Activated CD4-positive, alpha-beta T cell treated with anti-CD3 and anti-CD28 coated beads, Interleukin-2, amount 50 U/mL, for 48 hours (primary cell): ENCODE measurements around the gene DCAF6.
"Not testable (repeated sequence)": the region's sequence is repeated elsewhere in the genome, so short reads cannot be mapped to it uniquely, and the experiment has no call there.

Source experiments
- DNase-seq, 2 experiments: peaks; one replicate each; pipeline ENCODE4 v3.0.0-alpha.2; 2020

DCAF6 gene

DNA sequence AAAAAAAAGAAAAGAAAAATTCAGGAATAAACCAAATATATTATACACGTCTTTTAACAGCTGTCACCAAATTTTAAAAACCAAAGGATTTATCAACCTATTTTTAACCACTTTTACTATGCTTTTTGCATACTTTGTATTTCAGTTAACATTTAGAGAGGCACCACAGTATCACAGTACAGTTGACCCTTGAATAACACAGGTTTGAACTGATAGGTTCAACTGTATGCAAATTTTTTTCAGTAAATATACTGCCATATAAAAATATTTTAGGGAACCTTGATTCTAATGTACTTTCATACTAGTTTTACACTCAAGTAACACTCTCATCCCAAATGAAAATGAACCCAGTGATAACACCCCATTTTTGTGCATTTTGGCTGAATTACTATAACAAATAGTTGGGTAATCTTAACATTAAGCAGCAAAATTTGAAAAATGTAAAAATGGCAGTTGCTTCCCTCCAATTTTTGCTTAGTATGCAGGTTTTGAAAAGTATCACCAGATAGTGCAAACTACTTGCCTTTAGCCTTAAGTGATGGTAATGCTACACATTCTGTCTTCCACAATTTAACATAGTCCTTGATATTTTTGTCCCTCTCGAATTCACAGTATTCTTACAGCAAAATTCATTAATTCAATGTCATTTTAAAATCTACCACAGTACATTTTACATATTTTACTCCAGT is 11.8 kb upstream of the DCAF6 start:
- no peak for DNase-seq

- no peak for DNase-seq
Observed at GRCh38 chr1:167926486-167926997, 9.9 kb upstream of the DCAF6 start.

DNA sequence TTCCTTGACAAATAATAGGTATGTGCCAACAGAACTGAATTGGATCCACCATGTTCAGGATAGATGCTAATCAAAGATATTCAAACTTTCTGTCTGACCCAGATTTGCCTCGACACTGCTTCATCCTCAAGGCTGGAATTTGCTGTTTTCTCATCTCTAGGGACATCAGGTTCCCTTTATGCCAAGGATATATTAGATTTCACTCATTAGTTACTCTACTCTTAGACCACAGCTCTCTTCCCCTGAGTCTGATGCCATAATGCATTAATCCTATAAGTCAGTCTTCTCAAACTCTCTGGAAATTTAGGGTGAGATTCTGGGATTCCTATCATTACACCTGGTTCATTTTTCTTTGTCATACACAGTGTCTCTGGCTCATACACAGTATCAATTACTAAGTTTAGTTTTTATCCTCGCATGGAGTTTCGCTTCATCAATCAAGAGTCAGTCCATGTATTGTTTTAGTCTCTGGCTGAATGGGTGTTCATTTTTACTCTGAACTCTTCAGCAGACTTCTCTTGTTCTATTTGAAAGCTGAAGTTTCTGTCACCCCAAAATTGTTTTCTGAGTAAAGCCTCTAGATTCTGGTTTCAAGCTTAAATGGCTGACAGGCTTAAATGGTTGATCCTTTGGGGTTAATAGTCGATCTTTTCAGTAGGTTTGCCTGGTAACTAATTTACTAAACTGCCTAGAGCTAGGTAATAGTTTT is 9.3 kb upstream of the DCAF6 start:
- DNase-seq: no peak

- no peak for DNase-seq
Observed at GRCh38 chr1:167928457-167928852, 8.0 kb upstream of the DCAF6 start.

- not testable (repeated sequence) for DNase-seq
Observed at GRCh38 chr1:167928919-167929318, 7.6 kb upstream of the DCAF6 start.

GRCh38 chr1:167929725-167930124 is 6.8 kb upstream of the DCAF6 start:
- DNase-seq: no peak

GRCh38 chr1:167933788-167934187 is 2.7 kb upstream of the DCAF6 start:
- DNase-seq: no peak

DNA sequence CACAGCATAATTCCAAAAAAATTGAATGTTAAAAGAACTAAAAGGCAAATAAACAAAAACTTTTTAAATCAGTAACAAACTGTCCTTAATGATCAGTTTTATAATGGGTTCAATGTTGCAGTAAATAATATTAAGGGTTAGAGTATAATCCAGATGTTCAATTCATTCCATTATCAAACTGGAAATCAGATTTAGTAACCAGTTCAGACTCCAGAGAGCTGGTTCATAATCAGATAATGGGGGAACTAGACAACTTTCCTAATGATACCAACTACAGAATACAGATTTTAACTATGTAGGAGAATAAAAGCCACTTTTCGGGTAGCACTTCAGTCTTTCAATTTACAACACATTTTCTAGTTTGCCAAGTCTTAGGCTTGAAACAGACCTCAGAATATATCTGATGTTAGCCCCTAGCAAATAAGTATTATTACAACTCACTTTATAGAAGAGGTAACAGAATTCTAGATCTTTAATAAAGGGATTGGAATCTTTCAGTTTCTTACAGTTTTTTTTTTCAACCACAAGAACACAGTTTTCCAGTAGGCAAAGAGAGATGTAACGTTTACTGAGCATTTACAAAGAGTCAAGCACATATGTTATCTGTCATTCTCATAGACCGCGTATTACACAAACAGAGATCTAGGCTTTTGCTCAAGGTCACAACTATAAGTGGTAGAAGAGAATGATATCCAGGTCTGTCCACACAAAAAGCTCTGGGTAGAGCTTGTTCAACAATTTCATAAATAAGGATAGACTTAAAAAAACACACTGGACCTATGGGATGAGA is 1.9 kb upstream of the DCAF6 start:
- no peak for DNase-seq

- DNase-seq: peak; percentile 40 to 54
Observed at GRCh38 chr1:167935216-167936067, 1.0 kb upstream of the DCAF6 start.

DNA sequence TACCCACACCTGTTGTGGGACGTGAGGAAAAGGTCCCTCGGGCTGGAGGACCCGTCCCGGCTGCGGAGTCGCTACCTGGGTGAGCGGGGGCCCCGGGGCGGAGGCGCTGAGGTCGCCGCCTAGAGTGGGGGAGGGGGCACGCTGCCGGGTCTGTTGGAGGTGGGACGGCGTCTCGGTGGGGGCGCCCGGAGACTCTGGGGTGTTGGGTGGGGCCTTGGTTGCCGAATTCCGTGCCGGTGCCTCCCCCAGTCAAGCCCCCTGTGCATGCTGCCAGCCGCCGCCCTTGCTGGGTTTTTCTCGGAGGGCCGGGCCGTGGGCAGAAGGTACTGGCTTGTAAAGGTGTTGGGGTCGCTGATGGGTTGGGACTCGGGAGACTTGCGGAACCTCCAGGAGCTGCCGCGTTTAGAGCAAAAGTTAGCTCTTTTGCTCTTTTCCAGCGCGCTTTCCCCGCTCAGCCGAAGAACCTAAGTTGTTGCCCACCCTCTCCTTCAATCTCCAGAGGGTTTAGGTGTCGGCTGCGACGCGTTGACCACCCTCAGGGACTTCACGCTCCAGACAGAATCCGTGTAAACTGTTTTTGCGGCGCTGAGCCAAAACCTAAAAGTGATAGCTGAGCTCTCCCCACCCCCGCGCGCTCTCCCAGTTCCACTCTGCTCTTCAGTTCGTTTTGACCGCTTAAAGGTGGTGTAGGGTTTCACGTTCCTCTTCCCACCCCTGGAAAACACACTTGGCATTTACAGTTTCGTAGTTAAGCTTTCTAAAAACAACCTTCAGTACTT is 636 bp downstream of the DCAF6 start, which contains the start of gene MPC2:
Gene MPC2, minus strand, starts transcription at position 143 of the 779 bp plus-strand sequence. CDS start 1,231 bp downstream, outside the sequence.
- peak; percentile 61 to 72 for DNase-seq

DNA sequence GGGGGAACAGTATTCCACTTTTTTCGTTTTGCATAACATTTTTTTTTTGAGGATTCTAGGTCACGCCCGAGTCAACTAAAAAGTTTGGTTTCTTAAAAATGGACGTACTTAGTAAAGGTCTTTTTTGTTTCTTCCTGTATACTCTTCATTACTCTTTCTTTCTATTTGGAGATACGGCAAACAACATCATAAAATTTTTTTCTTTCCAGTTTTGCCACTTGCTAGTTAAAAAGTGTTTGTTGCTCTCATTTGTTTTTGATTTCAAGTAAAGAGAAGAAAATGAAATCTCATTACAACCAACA is 1.2 kb downstream of the DCAF6 start:
- no peak for DNase-seq

DNA sequence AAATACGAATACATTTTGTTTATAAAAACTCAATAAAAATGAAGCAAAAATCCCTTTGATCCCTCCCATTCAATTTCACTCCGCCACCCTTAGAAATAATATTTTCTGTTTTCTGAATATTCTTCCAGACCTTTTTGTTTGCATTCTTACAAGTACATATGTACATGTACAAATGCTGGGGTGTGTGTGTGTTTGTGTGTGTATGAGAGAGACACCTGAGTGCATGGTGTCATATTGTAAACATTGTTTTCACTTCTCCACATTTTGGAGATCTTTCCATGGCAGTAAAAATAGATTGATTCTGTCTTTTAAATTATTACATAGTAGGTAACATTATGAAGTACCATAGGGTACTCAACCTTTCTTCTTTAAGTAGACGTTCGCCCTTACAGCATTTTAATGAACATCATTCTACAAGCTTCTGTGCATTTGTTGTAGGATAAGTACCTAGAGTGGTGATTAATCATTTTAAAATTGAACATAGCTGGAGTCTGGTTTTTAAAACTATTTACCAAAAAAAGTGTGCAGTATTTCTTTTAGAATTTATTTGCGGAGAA is 1.7 kb downstream of the DCAF6 start:
- DNase-seq: no peak

DNA sequence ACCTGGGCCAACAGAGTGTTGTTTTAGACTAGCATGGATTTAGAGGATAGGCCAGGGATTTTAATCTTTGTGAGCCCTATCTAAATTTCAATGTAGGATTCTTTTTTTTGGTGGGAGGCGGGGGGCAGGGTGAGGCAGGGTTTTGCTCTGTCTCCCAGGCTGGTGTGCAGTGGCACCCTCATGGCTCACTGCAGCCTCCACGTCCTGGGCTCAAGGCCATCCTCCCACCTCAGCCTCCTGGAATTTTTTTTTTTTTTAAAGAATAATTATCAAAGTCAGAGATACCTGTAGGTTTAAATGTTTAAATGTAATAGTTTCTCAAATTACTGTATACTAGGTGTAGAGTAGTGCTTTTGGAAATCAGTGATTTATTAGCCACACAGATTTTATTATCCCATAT is 3.8 kb downstream of the DCAF6 start:
- DNase-seq: no peak

DNA sequence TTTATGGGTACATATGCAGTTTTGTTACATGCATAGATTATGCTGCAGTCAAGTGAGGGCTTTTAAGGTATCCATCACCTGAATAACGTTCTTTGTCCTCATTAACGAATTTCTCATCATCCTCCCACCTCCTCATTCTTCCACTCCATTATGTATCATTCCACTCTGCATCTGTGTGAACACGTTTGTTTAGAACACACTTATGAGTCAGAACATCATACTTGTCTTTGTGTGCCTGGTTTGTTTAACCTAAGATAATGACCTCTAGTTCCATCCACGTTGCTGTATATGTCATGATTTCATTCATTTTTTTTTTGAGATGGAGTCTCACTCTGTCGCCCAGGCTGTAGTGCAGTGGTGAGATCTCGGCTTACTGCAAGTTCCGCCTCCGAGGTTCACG is 7.1 kb downstream of the DCAF6 start:
- DNase-seq: no peak

DNA sequence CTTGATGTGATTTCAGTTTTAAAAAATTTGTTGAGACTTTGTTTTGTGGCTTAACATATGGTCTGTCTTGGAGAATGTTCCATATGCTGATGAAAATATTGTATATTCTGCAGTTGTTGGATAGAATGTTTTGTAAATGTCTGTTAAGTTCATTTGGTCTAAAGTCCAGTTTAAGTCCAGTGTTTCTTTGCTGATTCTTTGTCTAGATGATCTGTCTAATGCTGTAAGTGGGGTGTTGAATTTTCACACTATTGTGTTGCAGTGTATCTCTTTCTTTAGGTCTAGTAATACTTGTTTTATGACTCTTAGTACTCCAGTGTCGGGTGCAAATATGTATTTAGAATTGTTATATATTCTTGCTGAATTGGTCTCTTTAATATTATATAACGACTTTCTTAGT is 11.2 kb downstream of the DCAF6 start:
- no peak for DNase-seq

DNA sequence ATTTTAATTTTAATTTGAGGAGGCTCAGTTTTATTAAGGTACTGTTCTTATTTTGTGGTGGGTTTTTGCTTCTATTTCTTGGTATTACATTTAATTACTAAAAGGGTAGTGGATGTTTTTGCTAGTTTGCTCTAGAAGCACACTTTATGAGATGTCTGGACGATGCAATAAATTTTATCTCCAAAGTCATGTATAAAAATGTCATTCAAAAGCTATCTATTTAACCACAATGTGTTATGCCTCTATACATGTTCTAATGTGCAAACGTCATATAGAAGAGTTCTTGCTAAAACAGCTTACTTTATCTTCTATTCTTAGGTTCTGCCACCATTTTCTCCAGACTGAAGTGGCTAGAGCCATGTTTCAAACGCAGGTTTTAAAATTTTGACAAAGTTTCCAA is 13.3 kb downstream of the DCAF6 start:
- no peak for DNase-seq

DNA sequence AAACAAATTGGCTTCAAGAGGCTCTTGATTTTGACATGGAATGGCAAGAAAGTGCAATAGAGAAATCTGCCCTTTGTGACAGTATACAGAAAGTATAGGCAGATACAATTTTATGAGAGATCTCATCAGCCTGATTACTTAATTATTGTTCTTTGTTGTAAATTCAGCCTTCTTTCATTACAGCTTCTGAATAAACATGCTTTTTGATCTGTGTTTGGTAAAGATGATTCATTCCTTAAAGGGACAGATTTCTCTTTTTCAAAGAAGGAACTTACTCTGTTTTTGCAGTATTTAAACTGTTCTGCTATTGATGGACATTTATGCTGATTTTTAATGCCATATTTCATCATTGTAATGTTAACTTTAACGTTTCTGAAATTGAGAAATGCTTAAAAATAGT is 14.1 kb downstream of the DCAF6 start:
- no peak for DNase-seq

DNA sequence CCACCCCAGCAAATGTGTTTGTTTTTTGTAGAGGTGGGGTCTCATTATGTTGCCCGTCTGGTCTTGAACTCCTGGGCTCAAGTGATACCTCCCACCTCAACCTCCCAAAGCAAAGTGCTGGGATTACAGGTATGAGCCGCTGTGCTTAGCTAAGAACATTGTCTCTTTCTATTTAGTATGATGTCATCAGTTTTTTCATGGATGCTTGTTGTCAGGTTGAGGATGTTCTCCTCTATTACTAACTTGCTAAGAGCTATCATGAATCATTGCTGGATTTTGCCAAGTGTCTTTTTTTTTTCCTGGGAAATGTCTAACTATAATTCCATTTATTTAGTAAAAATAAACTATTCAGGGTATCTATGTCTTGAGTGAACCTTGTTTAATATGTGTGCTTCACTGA is 19.4 kb downstream of the DCAF6 start:
- DNase-seq: no peak

DNA sequence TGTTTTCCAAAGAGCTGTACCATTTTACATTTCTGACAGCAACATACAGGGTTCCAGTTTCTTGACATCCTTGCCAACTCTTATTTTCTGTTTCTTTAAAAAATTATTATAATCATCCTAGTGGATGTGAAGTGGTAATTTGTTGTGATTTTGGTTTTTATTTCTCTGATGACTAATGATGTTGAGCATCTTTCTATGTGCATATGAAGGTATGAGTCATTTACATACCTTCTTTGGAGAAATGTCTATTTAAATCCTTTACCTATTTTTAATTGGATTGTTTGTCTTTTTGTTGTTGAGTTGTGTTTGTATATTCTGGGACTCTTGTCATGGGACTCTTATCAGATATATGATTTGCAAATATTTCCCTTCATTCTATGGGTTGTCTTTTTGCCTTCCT is 21.2 kb downstream of the DCAF6 start:
- no peak for DNase-seq

DNA sequence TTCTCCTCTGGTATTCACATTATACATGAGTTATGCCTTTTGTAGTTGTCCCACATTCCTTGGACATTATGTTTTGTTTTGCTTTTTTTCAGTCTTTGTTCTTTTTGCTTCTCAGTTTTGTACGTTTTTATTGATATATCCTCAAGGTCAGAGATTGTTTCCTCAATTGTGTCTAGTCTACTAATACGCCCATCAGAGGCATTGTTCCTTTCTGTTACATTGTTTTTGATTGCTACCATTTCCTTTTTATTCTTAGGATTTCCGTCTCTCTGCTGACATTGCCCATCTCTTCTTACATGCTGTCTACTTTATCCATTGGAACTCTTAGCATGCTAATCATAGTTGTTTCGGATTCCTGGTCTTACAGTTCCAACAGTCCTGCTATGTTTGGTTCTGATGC is 28.2 kb downstream of the DCAF6 start:
- DNase-seq: no peak

DNA sequence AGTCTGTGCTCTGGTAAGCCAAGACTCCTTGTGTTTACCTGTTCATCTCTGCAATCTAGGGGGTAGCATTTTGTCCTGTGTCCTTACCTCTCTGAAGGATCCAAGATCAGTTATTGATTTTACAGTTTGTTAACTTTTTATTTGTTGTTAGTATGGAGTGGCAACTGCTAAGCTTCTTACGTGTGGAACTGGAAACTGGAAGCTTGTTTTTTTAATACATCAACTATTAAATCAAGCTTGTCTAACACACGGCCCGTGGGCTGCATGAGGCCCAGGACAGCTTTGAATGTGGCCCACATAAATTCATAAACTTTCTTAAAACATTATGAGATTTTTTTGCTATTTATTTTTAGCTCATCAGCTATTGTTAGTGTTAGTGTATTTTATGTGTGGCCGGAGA is 29.6 kb downstream of the DCAF6 start:
- DNase-seq: no peak

DNA sequence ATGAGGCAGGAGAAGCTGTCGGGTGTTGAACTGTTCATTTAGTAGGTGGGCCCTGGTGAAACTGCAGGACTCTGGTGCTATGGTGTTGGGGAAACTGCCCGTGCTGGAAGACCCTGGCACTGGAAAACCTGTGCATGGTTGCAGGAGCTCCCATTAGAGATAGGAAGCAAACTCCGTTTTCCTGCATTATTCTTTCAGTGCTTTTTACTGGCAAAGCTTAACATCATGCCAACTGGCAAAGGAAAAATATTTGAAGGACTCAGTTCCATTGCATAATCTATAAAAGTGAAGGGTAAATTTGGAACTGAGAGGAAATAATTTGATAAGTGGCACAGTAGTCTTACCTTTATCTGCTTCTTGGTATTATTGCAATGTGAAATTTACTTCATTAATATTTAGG is 32.1 kb downstream of the DCAF6 start:
- no peak for DNase-seq
